GM19240 (cell line): ENCODE data around the gene CFAP61.
"Not testable (repeated sequence)": the region's sequence is repeated elsewhere in the genome, so short reads cannot be mapped to it uniquely, and the experiment has no call there.

Experiments used
- DNase-seq: peaks from one replicate; pipeline ENCODE4 v3.0.0; 2011; ENCODE audit warnings: low spot score; ENCODE audit not compliant: insufficient read length

The CFAP61 gene

DNA sequence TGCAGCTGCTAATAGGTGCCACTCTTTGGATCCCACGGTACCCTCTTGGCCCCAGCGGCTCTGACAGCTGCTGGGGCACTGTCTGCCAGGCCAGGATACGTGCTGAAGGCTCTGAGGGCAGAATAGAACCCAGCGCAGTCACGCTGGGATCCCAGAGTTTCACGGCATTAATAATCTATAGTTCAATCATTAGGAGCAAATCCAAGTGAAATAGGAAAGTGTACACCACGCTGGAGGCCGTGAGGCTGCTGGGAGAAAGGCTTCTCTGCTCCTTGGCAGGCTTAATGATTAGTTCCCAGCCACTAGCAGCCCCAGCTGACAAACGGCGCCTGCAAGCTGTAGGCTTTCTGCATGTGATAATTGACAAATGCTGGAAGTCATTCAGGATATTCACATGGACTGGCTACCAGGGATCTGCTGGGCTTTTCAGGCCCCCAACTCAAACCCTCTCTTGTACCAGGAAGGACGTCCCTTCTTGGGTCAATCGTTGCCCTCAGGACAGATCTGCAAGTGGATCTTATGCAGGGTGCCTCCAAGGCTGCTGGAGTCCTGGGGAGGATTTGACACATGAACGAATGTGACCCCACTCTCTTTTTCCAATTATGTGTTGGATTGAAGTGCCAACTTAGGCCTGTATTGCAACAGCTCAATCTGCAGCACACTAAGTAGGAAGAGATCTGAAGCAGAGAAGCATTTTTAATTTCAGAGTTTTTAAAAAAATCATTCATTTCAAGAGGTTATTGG, 265.5 kb downstream of the CFAP61 start:
- no peak for DNase-seq

DNA sequence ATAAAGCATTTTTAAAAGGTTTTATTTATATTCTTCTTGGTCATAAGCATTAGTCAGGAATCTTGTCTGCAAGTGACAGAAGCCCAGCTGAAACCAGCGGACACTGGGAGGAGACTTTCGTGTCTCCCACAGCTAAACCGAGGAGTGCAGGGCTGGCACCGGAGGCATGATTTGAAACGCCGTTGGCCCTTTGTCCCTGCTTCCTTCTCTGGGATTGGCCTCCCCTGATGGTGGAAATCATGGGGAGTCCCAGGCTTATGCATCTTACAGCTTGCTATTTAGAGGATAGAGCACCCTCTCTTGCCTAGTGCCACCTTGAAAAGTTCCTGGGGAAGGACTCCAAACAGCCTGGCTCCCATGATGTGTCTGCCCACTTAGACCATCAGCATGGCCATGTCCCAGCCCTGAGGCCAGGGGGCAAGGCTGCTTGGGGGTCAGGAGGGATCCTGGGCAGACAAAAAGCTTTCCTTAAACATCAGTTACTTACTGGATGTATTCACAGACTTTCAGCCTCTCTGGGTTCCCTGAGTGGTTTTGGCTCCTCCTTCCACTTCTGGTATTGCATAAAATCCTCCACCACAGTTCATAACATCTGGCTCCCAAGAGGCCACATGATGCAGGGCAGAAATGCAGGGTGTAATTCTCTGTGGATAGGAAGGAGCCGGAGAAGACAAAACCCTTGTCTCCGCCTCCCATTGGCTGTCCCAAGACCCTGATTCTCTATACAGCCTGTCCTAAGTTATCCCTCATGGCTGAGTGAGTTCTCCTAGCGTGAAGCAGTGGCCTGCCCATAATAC, 266.2 kb downstream of the CFAP61 start:
- DNase-seq: no peak

DNA sequence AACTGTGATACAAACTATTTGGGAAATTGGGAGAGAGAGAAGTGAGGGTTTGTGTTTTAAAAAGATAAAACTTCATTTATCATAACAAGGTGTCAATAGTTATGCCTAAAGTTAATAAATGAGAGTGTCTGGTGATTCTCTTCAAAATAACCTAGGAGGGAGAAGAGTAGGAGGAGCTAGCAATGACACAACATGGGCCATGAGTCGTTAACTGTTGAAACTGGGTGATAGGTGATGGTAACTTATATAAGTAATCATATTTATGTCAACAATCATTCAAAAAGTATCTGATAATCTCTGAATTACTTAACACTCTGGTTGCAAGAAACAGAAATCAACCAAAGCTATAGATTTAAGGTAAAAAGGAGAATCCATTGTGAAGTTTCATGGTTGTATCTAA, 268.8 kb downstream of the CFAP61 start:
- DNase-seq: no peak

DNA sequence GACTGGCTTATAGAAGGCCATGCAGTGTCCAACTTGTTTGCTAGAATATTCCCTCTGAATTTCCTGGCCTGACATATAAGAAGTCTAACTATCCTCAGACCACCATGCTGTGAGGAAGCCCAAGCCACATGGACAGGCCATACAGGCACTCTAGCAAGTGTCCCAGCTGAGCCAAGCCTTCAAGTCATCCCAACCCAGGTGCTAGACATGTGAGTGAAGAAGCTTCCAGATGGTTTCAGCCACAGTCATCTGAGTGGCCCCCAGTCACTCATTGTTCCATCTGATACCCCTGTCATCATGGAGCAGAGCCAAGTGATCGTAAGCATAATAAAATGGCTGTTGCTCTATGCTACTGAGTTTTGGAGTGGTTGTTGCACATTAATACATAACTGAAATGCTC, 269.6 kb downstream of the CFAP61 start:
- DNase-seq: no peak

DNA sequence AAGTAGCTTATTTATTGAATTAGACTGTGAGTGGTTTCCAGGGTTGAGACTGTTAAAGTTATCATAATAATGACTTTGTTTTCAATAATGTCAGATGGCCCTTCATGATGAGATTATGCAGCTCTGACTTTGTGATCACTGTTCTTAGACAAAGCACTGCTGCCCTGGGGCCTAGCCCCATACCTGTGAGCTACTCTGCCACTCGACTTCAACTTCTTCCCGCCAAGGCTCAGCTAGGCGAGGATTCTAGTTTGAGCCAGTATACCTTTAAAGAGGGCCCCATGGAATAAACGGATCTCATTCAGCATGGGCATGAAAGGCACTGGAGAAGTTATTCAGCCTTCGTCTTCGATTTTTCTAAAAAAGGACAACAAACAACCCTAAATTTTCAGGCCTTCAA, 270.6 kb downstream of the CFAP61 start:
- no peak for DNase-seq

DNA sequence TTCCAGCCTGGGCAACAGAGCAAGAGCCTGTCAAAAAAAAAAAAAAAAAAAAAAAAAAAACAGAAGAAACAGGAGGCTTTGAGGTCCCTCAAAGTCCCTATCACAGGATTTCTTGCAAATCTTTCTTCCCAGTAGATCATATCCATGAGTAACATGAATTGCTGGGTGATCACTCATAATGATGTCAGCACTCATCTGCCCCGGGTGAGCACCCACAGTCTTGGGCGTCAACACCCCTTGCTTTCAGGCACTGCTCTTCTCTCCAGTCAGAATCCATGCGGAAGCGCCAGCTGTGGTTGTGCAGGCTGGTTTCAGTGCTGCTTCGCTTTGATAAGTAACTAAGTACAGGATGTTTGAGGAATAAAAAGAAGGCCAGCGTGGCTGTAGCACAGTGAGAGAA, 275.4 kb downstream of the CFAP61 start:
- DNase-seq: no peak

DNA sequence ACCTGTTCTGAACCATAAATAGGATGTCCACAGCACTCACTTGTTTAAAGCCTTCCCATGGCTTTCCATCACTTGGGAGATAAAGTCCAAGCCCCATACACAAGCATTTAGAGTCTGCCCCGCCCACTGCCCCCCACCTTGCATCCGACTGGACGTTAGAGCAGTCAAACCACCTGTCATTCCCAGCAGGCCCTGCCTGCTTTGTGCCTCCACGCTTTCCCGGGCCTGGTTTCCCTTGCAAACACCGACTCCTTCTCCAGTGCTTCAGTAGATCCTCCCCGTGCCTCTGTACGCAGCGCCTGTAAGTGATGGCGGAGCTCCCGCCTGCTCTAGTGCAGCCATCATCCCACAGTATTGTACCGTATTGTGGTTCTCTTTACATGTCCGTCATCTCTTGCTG, 277.2 kb downstream of the CFAP61 start:
- DNase-seq: no peak

DNA sequence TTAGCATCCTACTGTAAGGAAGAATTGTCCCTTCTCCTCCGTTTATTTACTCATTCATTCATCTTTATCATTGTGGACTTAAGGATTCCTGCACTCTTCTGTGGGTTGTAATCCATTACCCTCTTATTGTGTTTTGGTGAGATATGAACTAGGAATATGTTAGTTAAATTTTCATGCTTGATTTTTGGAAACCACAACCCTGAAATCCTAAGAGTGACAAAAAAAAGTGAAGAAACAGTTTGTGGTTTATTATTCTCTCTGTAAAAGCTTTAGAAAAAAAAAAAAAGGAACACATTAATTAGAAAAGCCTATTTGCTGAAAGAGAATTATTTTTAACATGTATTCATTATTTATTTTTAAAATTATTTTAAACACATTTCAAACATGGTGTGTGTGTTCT, 278.8 kb downstream of the CFAP61 start:
- no peak for DNase-seq

DNA sequence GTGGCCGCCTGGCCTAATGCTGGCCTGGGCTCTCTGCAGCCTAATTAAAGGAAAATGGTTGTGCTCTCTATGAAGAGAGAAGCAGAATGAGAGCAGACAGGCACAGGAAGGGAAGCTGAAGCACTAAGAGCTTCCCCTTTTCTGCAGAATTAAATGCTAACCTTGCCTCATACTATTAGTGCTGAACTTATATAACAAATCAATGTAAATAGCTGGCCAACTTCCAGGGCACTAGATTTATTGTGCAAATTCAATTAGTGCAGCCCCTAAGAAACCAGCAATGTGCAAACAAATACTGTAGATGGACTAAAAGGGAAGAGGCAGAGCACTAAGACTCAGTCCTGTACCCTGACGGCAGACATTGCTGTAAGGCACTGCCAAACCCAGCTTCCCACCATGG, 279.5 kb downstream of the CFAP61 start:
- no peak for DNase-seq

DNA sequence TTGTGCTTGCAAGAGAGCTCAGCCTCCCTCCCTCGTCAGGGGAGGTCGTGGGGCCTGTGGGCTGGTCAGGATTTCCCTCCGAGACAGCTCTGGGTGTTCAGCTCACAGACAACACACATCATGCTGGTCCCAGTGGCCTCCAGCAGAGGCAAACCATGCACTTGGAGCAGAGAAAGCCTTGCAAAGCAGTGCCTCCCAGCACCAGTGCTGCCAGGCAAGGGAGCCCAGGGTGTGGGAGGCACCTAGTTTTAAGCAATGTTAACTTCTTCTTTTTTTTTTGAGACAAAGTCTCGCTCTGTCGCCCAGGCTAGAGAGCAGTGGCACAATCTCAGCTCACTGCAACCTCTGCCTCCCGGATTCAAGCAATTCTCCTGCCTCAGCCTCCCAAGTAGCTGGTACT, 281.5 kb downstream of the CFAP61 start:
- no peak for DNase-seq

DNA sequence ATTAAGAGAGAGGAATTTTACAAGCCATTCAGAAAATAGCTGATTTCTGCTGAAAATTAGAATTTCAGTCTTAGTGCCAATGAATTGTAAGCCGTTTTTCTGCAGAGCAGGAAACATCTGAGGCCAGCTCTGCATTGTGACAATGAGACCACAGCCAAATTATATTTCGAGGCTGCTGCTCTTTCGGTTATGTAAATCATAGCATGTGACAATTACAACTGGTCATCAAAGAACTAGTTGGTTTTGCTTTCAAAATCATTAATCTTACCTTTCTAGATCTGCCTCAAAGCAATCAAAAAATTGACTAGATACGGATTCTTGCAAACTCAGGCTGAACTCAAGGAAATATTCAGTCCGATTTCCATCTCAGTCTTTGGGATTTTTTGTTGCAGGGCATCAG, 282.2 kb downstream of the CFAP61 start:
- DNase-seq: peak; percentile 40

DNA sequence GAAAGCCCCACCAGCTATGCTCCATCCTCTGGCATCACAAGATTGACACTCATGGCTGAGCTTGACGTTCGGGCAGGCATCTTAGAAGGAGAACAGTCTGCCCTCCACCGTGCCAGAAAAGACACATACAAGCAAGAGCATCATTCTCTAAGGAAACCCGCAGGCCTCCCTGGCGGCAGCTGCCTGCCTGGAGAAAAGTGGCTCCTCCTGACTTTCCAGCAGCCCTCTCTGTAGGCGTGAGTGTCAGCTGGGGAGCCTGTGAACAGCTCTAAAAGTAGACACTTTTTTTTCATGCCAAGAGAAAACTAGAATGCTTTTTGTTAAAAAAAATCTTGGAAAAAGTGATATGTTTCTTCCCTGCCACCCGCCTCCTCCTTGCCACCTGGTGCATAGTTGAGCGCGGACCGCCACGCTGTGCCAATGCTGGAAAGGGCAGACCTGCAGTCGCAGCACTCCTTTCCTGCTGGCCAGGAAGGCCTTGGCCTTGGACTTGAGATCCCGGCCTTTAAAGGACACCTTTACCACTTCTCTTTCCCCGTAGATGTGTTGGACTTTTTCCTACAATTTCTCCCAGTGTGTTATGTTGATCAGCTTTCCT, 285.9 kb downstream of the CFAP61 start:
- DNase-seq: no peak

DNA sequence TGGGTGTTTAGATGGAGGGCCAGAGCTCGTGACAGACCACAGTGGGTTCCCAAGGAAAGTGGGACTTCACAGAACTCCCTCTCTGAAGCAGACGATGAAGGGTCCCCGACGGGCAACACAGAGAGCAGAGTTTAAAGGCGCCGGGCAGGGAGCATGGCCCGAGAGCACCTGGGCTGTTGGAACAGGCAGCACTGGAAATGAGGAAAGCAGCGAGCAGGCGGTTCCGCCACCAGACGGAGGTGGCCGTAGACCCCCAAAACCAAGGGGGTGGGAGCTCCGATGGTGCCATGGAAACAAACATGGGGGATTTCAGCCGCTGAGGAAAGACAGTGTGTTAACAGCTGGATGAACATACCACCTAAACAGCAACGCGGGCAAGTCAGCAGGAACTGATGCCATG, 288.1 kb downstream of the CFAP61 start:
- DNase-seq: no peak

DNA sequence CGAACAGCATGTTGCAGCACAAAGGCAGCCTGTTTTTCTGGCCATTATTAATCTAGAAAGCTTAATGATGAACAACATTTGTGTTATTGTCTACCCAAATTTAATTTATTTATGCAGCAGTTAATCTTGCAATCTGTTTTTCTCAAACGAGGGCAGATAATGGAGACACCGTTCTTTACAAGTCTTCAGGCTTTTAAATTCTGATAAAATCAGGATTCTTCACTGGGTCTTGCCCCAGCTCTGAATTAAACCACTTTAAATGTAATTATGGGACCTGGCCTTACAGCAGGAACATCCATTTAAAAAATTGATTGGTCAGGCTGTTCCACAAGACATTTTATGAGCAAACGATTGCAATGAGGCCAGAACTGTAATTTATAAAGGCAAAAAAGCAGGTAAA, 289.0 kb downstream of the CFAP61 start:
- no peak for DNase-seq

DNA sequence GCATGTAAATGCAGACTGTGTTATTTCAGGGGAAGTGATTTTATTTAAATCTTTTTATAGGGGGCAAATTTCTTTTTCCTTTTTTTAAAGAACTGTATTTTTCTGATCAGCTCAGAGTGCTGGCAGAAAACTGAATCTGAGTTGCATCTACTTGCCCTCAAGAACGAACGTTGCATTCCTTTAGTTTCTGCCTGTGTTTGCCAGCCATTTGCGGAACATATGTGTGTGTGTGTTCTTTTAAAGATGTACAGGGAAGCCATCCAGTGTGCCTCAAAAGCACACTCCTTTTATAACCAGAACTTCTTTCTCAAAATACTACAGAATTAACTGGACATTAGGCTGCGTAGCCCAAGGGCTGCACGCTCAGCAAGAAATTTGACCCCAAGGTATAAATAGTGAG, 289.7 kb downstream of the CFAP61 start:
- DNase-seq: no peak

DNA sequence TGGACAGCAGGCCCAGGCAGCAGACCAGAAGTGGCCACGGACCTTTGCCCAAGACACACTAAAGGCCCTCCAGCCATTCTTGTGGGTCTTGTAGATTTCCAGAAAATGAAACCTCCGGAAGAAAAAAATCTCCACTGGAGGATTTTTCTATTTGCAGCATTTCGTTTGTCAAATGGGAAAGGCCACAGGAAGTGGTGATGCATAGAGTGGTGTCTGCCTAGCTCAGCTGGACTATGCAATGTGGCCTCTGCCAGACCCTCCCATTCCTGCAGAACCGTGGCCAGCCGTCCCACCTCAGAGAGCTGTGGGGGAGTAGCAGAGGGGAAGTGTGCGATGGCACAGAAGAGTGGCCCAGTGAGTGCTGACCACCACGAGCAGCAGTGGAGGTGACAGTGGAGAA, 291.6 kb downstream of the CFAP61 start:
- no peak for DNase-seq

DNA sequence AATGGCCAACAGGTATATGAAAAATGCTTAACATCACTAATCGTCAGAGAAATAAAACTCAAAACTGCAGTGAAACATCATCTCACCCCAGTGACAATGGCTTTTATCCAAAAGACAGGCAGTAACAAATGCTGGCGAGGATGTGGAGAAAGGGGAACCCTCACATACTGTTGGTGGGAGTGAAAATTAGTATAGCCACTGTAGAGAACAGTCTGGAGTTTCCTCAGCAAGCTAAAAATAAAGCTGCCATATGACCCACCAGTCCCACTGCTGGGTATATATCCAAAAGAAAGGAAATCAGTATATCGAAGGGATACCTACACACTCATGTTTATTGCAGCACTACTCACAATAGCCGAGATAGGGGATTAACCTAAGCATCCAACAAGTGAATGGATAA, 292.1 kb downstream of the CFAP61 start:
- no peak for DNase-seq

DNA sequence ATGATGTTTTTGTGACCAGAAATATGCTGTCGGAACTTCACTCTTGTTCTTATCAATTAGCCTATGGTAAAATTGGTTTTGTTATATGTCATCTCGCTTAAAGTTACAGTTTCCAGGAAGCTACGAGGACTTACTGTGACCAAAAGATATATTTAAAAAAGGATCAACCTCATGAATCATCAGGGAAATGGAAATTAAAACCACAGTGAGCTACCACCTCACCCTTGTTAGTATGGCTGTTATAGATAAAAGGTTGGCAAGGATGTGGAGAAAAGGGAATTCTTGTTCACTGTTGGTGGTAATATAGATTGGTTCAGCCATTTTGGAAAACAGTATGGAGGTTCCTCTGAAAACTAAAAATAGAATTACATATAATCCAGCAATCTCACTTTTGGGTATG, 301.2 kb downstream of the CFAP61 start:
- DNase-seq: no peak

DNA sequence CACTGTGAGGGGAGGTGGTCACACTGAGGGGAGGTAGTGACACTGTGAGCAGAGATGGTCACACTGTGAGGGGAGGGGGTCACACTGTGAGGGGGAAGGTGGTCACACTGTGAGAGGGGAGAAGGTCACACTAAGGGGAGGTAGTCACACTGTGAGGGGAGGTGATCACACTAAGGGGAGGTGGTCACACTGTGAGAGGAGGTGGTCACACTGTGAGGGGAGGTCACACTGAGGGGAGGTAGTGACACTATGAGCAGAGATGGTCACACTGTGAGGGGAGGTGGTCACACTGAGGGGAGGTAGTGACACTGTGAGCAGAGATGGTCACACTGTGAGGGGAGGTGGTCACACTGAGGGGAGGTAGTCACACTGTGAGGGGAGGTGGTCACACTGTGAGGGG, 303.2 kb downstream of the CFAP61 start:
- not testable (repeated sequence) for DNase-seq

DNA sequence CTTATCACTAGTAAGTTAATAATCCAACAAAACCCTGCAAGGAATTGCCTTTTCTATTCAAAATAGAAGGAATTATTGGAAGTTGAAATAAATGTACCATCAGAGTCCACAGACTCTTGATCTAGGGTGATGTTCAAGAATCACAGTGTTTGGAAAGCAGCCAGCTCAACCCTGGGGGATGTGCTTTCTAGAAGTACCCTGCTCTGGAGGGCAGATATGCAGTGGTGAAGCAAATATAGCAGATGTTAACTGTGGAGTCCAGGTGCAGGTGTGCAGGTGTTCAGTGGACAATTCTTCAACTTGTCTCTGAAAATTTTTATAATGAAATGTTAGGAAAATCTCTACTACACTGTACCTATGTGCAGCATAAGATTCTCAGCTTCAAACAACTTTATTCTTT, 306.5 kb downstream of the CFAP61 start:
- DNase-seq: no peak

DNA sequence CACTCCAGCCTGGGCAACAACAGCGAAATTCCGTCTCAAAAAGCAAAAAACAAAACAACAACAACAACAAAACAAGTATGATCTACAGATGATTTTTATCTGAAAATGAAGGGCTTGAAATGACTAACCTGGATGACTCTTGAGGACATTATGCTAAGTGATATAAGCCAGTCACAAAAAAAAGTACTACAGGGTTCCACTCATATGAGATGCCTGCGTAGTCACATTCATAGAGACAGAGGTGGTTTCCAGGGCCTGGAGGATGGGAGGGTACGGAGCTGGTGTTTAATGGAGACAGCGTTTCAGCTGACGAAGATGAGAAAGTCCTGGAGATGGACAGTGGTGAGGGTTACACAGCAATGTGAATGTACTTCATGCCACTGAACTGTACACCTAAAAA, 307.3 kb downstream of the CFAP61 start:
- no peak for DNase-seq

DNA sequence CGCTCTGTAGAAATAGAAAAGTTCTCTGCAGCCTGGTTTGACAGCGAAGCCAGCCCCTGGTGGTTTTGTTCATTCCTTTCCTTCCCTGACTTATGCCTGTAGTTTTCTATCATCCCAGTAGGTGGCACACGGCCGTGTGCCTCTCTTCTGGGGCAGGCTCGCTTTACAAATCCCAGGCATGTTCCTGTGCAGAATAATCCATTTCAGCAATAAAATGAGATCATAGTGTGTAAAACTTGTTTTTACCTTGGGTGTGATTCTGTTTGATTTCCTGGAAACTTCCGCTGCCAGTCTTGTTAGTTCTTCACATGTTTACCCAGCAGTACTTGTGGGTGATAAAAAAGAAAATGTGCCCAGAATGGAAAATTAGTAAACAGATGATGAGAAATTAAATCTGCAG, 308.1 kb downstream of the CFAP61 start:
- no peak for DNase-seq
